Nucleus accumbens (tissue), 56 donors: ENCODE results near the gene OGDHL.
"Not testable (repeated sequence)": the region's sequence is repeated elsewhere in the genome, so short reads cannot be mapped to it uniquely, and the experiment has no call there.

Experiments used
- DNase-seq, 56 donors: peaks; one replicate each; lab custom pipeline; 2025; lab: John Stamatoyannopoulos, UW

OGDHL gene

DNA sequence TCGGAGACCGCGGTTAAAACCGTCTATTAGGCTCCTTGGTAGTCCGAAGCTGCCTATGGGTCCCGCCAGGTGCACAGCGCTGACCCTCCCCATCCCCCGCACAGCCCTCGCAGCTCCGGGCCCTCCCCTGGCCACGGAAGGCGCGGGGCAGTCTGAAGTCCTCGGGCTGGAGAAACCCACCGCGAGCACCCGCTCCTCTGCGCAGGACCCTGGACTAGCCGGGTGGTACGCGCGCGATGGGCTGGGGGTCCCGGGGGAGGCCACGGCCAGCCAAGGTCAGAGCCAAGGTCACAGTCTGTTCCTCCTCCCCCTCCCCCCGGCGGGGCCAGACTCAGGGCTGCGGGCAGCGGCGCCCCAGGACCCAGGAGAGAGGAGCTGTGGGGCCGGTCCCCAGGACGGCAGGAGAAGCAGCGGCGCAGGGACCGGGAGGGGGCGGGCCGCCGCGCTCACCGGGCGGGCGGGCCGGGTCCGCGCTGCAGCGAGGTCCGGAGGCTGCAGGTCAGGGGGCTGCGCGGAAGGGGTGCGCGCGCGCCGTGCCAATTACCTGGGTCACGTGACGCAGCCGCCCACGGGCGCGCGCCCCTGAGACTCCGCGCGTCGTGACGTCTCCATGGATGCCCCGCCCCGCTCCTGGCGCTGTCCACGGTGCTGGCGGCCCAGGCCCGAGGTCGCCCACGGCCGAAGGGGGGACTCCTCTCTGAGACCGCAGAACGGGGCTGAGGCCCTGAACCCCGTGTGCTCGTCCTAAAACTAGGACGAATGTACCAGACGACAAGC is at the start of gene OGDHL:
OGDHL (minus strand) TSS at position 535 of the 777 bp plus-strand sequence. CDS start 3,731 bp downstream, outside the sequence.
- peak in 44 of 56 donors; percentile 8 to 86 (median 47) for DNase-seq

DNA sequence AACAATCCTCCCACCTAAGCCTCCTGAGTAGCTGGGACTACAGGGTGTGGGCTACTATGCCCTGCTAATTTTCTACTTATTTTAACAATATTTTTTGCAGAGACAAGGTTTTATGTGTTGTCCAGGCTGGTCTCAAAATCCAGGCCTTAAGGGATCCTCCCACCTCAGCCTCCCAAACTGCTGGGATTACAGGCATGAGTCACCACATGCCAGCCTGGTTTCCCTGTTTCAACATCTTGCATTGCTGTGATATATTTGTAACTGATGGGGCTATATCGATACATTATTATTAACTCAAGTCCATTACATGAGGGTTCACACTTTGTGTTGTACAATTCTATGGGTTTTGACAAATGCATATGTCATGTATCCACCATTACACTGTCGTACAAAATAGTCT is 41.9 kb upstream of the OGDHL start:
- no peak for DNase-seq

DNA sequence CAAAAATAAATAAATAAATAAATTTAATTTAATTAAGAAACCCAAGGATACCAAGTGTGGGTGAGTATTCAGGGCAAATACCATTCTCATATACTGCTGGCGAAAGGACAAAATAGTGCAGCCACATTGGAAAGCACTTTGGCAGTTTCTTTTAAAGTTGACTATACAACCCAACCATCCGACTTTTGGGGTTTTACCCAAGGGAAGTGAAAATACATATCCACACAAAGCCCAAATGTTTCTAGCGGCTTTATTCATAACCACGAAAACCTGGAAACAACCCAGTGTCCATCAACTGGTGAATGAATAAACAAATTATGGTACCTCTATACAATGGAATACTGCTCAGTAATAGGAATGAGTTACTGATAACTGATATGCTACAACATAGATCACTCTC is 36.2 kb upstream of the OGDHL start:
- no peak for DNase-seq

DNA sequence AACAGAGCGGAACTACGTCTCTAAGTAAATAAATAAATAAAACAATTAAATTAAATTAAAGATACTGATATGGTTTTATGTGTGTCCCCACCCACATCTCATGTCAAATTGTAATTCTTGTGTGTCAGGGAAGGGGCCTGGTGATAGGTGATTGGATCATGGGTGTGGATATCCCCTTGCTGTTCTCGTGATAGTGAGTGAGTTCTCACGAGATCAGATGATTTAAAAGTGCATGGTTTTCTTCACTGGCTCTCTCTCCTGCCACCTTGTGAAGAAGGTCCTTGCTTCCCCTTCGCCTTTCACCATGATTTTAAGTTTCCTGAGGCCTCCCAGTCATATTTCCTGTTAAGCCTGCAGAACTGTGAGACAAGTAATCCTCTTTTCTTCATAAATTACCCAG is 29.0 kb upstream of the OGDHL start:
- DNase-seq, result no peak

DNA sequence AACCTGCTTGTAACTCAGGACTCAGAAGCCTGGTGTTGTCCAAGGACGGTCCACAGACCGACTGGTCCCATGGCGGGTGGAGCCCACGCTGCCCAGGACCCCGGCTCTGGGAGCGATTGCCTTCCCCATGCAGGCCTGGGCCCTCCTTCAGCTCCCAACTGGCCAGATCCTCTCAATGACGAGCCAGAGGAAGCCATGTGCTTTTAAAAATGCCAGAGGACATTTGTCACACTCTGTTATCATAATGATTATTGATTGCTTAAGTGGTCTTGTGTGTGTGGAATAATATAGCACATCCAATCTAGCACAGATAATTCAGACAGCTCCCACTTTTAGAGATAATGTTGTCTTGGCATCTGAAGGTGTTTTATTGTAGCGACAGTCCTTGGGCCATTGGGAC is 22.6 kb upstream of the OGDHL start:
- DNase-seq, result no peak

DNA sequence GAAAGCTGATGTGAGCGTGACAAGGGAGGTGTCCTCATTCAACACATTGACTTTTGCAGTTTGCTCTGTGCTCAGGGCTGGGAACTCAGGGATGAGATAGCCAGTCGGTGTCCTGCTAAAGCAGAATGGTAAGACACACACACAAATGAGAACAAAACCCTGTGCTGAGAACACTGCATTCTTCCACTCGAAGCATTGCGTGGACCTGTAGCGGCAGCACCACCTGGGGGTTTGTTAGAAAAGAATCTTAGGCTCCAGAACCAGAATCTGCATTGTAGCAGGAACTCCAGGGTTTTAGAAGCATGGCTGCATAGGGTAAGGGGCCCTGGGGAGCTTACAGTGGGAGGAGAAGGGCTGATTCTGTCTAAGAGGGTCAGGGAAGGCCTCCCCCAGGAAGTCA is 21.5 kb upstream of the OGDHL start:
- no peak for DNase-seq

DNA sequence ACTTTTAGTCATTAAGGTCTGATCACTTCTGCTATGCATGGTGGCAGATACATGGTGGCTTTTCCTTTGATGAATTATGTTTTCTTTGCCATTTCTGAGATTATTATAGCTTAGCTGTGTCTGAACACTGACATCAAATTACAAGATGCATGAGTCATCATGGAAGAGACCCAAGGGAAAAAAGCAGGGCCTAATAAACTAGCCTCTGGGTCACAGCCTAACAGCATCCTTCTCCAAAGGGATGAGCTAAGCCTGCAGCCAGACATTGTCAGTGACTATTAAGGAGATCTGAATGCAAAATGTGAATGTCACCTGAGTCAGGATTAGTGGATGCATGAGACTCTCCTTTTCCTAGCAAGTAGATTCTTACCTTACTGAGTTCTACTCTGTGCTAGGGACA is 19.1 kb upstream of the OGDHL start:
- no peak for DNase-seq

DNA sequence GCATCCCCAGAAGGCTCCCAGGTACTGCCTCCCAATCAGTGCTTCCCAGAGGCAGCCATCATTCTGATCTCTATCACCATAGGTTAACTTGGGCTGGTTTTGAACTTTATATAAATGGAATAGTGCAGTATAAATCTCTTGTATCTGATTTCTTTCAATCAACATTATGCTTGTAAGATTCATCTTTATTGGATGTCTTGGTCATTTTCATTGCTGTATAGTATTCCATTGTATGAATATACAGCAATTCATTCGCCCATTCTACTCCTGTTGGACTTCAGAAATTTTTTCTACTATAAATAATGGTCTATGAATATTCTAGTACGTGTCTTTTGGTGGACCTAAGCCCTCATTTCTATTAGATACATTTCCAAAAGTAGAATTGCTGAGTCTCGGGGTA is 16.1 kb upstream of the OGDHL start:
- DNase-seq, result no peak

DNA sequence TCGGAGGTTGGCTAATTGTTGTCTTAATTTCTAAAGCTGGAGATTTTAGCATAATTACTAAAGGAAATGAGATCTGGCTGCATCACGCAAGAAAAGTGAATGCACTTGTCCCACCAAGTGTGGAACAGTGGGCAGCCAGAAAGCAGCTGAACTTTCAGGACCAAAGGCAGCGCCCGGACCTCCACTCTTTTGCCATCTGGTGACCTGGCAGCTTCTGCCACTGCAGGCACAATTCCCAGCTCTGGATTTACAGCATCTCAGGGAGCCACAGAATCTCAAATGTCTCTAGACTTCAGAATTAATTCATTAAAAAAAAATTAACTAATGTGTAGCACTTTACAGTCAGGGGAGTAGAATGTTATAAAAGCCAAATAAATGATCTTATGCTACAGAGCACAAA is 14.7 kb upstream of the OGDHL start:
- DNase-seq, result no peak

DNA sequence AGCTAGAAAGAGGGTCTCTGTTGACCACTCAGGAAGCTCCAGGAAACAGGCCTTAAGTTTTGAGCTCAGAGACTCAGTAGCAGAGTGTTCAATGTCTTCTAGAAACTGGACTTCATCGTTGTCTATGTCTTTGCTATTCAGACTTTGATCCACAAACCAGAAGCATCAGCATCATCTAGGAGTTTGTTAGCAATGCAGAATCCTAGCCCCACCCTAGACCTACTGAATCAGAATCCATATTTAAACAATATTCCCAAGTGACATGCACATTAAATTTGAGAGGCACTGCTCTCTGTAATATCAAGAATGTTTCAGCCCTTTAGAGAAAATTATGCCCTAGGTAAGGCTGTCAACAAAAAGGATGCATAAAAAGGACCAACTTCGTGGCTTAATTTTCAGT is 12.9 kb upstream of the OGDHL start:
- no peak for DNase-seq

DNA sequence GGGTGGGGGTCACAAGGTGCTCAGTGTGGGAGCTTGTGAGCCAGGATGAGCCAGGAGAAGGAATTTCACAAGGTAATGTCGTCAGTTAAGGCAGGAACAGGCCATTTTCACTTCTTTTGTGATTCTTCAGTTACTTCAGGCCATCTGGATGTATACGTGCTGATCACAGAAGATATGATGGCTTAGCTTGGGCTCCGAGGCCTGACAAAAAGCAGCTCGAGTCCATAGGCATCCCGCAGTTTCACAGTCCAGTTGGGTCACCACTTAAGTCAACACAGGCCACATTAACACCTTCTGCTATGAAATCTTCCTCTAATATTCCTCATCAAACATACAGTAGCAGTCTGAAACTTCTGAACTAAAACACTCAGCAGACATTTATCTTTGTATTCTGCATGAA is 10.8 kb upstream of the OGDHL start:
- DNase-seq, result not testable (repeated sequence)

DNA sequence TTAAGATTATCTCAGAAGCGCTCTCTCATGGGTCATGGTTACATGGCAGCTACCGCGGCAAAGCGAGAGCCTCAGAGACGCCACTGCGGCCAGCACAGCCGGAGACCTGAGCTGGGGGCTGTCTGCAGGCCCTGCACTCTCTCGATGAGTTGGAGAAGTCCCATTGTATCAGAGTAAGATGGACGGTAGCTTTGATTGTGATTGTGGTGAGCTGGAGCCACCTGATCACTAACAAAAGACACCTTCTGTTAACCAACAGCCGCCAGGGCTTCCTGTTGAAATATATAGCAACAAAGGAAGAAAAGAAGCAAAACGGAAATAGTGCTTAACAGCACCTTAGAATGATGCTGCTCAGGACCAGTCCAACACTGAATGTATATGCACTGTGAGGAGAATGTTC is 8.9 kb upstream of the OGDHL start:
- DNase-seq, result not testable (repeated sequence)

DNA sequence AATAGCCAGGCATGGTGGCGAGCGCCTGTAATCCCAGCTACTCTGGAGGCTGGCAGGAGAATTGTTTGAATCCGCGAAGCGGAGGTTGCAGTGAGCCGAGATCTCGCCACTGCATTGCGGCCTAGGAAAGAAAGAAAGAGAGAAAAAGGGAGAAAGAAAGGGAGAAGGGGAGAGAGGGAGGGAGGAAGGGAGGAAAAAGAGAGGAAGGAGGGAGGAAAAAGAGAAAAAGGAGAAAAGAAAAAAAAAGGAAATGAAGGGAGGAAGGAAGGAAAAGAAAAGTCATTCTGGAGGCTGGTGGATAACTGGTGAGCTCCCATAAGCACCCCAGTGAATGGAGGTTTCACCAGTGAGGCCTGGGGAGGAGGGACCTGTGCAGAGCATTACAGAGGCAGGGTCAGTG is 7.6 kb upstream of the OGDHL start:
- no peak for DNase-seq

DNA sequence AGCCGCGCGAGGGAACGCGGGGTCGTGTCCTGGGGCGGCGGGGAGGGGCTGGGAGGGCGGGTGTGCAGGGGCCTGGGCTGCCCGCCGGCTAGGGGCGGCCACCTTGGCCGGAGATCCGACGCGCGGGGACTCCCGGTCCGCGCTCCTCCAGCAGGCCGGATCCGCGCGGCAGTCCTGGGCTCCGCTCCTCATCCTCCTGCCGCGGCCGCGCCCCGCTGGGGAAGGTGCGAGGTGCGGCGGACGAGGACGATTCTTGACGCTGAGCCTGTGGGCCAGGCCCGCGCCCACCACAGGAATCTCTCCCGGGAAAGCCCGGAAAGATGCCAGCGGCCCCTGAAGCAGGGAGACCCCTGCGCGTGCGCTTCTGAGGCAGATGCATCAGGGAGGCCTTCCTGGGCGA is 6.6 kb upstream of the OGDHL start:
- DNase-seq, result no peak

DNA sequence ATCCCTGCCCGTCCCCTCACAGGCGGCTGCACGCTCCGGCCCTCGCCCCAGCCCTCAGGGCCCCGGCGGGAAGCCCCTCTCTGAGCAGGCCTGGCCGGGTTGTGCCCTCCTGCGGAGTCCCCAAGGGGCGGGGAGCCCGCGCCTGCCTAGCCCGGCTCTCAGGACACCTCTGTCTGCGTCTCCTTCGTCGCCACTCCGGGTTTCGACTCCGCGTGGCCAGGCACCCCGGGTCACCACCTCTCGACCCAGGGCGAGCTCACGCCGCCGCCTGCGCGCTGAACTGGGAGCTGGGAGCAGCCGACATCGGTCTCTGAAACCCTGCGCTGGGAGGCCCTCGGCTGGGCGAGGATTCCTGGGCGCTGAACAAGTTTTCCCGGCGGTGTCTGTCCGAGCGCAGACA is 6.2 kb upstream of the OGDHL start:
- no peak for DNase-seq

DNA sequence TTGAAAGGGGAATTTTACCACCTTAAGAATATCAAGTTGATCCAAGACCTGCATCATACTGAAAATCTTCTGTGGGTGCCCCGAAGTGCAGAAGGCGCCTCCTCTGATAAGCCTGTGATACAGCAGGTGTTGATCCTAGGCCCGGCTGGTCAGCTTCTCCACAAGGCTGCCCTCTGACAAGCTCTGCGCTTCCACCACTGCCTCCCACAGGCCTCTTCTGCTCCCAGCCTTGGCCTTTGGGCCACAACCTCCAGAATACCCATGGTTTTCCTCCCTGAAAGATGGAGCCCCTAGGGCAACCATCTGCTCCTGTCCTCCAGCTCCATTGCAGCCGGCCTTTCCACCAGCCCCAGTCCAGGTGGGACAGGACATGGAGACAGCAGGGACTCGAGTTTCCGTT is 5.6 kb upstream of the OGDHL start:
- DNase-seq, result no peak

DNA sequence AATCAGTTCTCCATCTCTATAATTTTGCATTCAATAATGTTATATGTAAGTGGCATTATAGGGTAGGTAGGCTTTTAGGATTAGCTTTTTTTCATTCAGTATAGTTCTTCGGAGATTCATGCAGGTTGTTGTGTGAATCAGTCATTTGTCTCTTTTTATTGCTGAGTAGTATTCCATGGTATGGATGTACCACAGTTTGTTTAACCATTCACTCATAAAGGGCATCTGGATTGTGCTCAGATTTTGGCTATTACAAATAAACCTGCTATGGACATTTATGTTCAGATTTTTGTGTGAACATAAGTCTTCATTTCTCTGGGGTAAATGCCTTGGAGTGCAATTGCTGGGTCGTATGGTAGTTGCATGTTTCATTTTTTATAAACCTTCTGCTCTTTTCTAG is 4.4 kb upstream of the OGDHL start:
- DNase-seq, result no peak

DNA sequence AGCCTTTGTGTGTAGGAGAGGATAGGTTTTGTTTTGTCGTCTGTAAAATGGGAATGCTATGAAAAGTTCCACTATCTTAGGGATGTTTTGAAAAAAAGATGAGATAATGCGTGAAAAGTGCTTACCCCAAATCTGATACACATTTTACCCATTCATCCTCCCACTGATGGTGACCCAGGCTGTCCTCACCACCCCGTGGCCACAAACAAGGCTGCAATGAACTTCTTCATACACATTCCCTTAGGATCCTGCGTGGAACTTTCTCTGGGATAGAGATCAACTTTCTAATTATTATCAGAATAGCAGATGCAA is 399 bp upstream of the OGDHL start:
- no peak for DNase-seq

DNA sequence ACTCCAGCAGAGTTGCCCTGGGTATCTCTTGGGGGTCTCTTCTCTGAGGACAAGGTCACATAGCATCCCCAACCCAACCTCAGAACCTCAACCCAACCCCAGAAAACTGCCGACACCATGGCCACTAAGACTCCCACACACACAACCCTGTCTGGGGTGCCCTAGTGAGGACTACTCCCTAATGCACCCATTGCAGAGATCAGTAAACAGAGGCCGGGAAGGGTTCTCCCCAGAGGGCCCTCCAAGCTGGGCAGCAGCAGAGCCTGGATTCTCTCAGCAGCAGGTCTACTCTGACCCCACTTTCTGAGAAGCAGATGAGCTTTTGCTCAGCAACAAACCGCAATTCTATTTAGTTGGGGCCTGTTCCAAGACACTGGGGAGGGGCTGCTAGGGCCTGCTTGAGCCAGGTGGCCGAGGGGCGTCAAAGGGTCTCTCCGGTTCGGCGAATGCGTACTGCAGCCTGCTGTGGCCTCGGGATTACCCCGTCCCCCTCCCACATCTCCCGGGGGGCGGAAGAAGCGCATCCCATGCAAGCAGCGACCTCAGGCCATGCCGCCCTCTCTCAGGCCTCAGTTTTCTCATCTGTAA is 828 bp downstream of the OGDHL start:
- no peak for DNase-seq

DNA sequence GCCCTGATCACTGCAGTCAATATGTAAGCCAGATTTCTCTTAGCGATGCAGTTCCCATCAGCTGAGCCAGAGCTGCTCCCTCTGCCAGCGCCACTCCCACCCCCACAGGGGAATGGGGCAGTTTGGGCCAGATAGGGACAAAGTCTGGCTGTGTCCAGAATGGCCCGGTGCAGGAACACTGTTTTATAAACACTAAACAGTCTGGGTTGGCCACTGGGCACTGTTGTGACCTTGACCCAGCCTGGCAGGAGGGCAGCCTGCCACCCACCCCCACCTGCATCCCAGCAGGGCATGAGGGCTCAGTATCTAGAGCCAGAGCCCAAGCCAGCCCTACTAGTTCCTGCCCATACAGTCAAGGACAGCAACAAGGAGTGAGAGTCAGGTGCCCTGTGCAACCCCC is 1.3 kb downstream of the OGDHL start:
- peak in 1 of 56 donors; percentile 8 for DNase-seq

DNA sequence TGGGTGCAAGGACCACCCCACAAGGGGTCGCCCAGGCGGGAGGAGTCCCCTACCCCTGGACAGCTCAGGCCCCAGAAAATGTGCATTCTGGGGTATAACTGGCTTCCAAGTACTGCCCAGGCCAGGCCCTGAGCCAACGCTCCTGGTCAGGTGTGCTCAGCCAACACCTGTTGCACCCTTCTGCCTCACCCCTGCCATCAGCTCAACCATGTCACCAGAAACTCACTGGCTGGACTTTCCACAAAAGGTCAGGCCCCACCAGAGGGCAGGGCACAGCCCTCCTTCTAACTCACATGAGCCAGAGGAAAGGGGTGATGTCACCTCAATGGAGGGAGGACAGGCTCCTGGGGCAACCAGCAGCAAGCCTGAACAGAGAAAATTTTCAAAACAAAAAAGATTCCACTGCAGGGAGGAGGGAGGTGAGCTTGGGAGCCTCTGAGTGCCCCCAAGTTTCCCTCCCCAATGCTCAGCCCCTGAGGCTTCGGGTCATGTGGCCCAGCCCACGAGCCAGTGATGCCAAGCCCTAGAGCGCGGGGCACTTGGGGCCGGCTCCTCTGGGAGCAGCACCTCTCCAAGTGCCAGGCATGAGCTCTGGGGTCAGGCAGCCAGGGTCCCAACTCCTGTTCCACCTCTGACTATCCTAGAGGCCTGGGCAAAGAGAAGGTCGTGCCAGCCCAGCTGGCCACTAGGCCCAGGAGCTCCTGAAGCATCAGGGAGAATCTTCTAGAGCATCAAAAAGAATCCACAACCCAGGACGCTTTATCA is 2.2 kb downstream of the OGDHL start:
- no peak for DNase-seq
